Activated T-cell treated with anti-CD3 and anti-CD28 coated beads for 4 hours (primary cell): Measurements from ENCODE around the gene HBQ1.
"Not testable (repeated sequence)": the region's sequence is repeated elsewhere in the genome, so short reads cannot be mapped to it uniquely, and the experiment has no call there.

Source experiments
- DNase-seq: peaks from one replicate; pipeline ENCODE4 v3.0.0-alpha.2; 2020

Gene HBQ1

GRCh38 chr16:211631-212180, 31.4 kb downstream of the HBQ1 start:
- DNase-seq, result not testable (repeated sequence)

DNA sequence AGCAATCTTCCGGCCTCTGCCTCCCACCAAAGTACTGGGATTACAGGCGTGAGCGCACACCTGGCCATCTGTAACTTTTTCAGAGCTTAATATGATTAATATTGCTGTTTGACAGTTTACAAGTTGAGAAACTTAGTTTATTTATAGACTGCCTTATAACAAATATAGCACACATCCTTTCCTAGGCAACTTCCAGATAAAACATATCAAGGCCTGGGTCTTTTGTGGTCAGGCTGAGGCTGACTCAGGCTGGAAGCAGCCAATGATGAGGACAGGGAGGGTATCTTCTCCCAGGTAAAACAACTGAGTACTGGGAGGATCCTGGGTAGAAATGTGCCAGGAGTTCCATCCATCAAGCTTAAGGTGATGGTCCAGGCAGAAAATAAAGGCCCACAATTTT, 32.7 kb downstream of the HBQ1 start:
- no peak for DNase-seq

- no peak for DNase-seq
These were observed 39.8 kb downstream of the HBQ1 start for GRCh38 chr16:220021-220420.

DNA sequence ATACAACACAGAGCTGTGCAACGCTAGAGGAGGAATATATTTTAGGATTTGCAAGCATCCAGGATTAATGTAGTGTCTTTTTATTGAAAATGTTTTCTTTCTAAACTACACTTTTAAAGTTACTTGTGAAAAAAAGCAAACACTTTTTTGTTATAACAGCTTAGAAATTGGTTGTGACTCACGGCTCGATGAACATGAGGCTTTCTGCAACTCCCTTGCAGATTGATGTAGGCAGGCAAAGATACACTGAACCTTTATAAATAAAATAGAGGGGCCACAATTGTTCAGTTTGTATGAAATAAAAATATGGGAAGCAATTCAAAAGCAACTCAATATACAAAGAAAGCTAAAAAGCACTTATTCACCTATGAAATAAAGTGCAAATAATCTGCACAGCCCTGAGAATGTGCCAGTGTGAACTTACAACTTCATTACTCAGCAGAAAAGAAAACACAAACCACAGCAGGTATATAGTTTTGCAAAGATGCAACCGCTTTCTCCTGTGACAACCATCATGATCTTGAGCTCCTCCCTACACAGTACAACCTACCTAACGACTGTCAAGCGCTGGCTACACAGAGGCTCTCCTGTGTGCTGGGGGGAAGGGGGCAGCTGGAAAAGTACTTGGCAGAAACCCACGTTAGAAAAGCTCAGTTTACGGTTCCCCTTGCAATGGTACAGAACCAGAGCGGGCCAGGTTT, 48.0 kb downstream of the HBQ1 start:
- no peak for DNase-seq

GRCh38 chr16:228852-229730, 48.8 kb downstream of the HBQ1 start, which contains the start of gene LUC7L:
Gene LUC7L, minus strand, starts transcription at chr16:229449. Its CDS starts 110 bp downstream, at chr16:229339.
- DNase-seq, result peak; percentile 75

GRCh38 chr16:229731-230281, 49.5 kb downstream of the HBQ1 start:
- DNase-seq, result no peak

DNA sequence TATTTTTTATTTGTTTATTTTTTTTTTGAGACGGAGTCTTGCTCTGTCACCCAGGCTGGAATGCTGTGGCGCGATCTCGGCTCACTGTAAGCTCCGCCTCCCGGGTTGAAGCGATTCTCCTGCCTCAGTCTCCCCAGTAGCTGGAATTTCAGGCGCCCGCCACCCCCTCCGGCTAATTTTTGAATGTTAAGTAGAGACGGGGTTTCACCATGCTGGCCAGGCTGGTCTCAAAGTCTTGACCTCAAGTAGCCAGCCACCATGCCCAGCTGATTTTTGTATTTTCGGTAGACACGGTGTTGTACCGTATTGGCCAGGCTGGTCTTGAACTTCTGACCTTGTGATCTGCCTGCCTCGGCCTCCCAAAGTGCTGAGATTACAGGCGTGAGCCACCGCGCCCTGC, 50.1 kb downstream of the HBQ1 start:
- DNase-seq, result not testable (repeated sequence)
